Measurements from ENCODE around the gene SLC35B2. TPM values are rescaled to one million over a fixed set of nuclear protein-coding genes. Genes with fewer than 3 reads are reported as not detected.

Gene SLC35B2
- polyA plus RNA-seq, 1 of the 3 experiments (the other 2 are of a cell fraction), result 125 TPM

- no peaks in the 10 kb centered on the region for H3K9me3 ChIP-seq
- CTCF ChIA-PET, result interaction anchor here (0.9 to 16.5 kb wide), 12 partner anchors 7 to 125 kb away, joined by 3 to 238 read pairs (median 4); partner anchors contain the start of genes AARS2, NFKBIE, SLC35B2 and TMEM151B
- H3K27ac ChIP-seq (ENCODE audit: low read depth in 2 of 2, low read length in 1 of 2), result no peak overlapping the region
- H4K20me1 ChIP-seq (ENCODE audit: insufficient read depth), result no peaks in the 10 kb centered on the region
- H3K9me2 ChIP-seq, result no peaks in the 10 kb centered on the region
- peak overlapping the region; percentile 97 for H3K4me2 ChIP-seq
- peak overlapping the region; percentile 56 to 58; a peak in 2 of 4 replicates for H3K4me3 ChIP-seq (ENCODE audit: low read depth in 2 of 2, low read length in 1 of 2)
- WGBS (ENCODE audit: low lambda C conversion rate), result 76% methylated on average over 16 of the region's 20 CpGs
- H3K79me2 ChIP-seq (ENCODE audit: insufficient read depth), result no peaks in the 10 kb centered on the region
- peaks cover 0 to 17% of the 10 kb centered on the region in 2 experiments for H3K36me3 ChIP-seq (replicated peaks in 1 of 2; ENCODE audit: control insufficient read depth in 1 of 2, insufficient read depth in 2 of 2, low read length in 1 of 2)
- POLR2A ChIA-PET, result interaction anchor here (0.7 to 1.2 kb wide), 5 partner anchors 9 to 44 kb away, joined by 3 to 4 read pairs (median 3); partner anchors contain the start of genes AARS2, SPATS1 and TMEM151B
- no peaks in the 10 kb centered on the region for H3F3A ChIP-seq (replicated peaks; ENCODE audit: insufficient read depth)
- no peak overlapping the region for H2AFZ ChIP-seq (ENCODE audit: low read depth)
- no peak overlapping the region for H3K9ac ChIP-seq
- DNase-seq, result peak; percentile 57
- H3K27me3 ChIP-seq (ENCODE audit: insufficient read depth), result peaks cover 16% of the 10 kb centered on the region; the same call in 1 of the 2 replicates
- peaks cover 0 to 15% of the 10 kb centered on the region in 2 experiments; a peak in 1 of 4 replicates for H3K4me1 ChIP-seq (ENCODE audit: control insufficient read depth in 1 of 2, insufficient read depth in 2 of 2, low read depth in 1 of 2, low read length in 1 of 2)
- TF ChIP-seq CTCF (IDR thresholded peaks at IDR 0.05) (0 out of 2 replicates have a peak, but pooled peaks have one; percentile 7), FOXJ3 (CRISPR knock-in tag; IDR thresholded peaks at IDR 0.05) (no peak)
These were observed 40.9 kb upstream of the SLC35B2 start for GRCh38 chr6:44298055-44298803.

GRCh38 chr6:44297063-44298038, 40.0 kb upstream of the SLC35B2 start:
- peaks cover 16% of the 10 kb centered on the region; the same call in 1 of the 2 replicates for H3K27me3 ChIP-seq (ENCODE audit: insufficient read depth)
- peak; percentile 89 for DNase-seq
- peaks cover 0 to 15% of the 10 kb centered on the region in 2 experiments; a peak in 1 of 4 replicates for H3K4me1 ChIP-seq (ENCODE audit: control insufficient read depth in 1 of 2, insufficient read depth in 2 of 2, low read depth in 1 of 2, low read length in 1 of 2)
- peak overlapping the region; percentile 97 for H3K4me2 ChIP-seq
- TF ChIP-seq MXI1 (IDR thresholded peaks at IDR 0.05; ENCODE audit: low read depth, low read length), result peak; percentile 80; the same call in 1 of the 2 replicates
- TF ChIP-seq MEF2A (IDR thresholded peaks at IDR 0.05; ENCODE audit: borderline replicate concordance, low read depth), result no peak
- peak; percentile 66 for TF ChIP-seq NRF1 (IDR thresholded peaks at IDR 0.05; ENCODE audit: low read depth, low read length)
- no peaks in the 10 kb centered on the region for H3F3A ChIP-seq (replicated peaks; ENCODE audit: insufficient read depth)
- ChIA-PET POLR2A (interaction anchor here (0.7 to 2.0 kb wide), 6 partner anchors 8 to 27 kb away, joined by 3 to 8 read pairs (median 4); partner anchors contain the start of genes AARS2 and TMEM151B), CTCF (interaction anchor here (0.6 to 16.5 kb wide), 13 partner anchors 8 to 286 kb away, joined by 3 to 238 read pairs (median 5); partner anchors contain the start of genes AARS2, NFKBIE, SLC35B2 and TMEM151B)
- no peaks in the 10 kb centered on the region for H3K9me3 ChIP-seq
- peak overlapping the region; percentile 56 to 58 for H3K4me3 ChIP-seq (ENCODE audit: low read depth in 2 of 2, low read length in 1 of 2)
- no peak overlapping the region for H3K9ac ChIP-seq
- no peaks in the 10 kb centered on the region for H3K79me2 ChIP-seq (ENCODE audit: insufficient read depth)
- no peak overlapping the region for H2AFZ ChIP-seq (ENCODE audit: low read depth)
- WGBS (ENCODE audit: low lambda C conversion rate), result 0% methylated on average over 17 of the region's 86 CpGs
- no peaks in the 10 kb centered on the region for H3K9me2 ChIP-seq
- H3K27ac ChIP-seq (ENCODE audit: low read depth in 2 of 2, low read length in 1 of 2), result no peak overlapping the region
- H3K36me3 ChIP-seq (replicated peaks in 1 of 2; ENCODE audit: control insufficient read depth in 1 of 2, insufficient read depth in 2 of 2, low read length in 1 of 2), result peaks cover 0 to 8% of the 10 kb centered on the region in 2 experiments
- no peaks in the 10 kb centered on the region for H4K20me1 ChIP-seq (ENCODE audit: insufficient read depth)
